Spleen (tissue), 11 donors: ENCODE measurements around the gene HSPE1. TPM values are rescaled to one million over a fixed set of nuclear protein-coding genes. Genes with fewer than 3 reads are reported as not detected.
"Not testable (repeated sequence)": the region's sequence is repeated elsewhere in the genome, so short reads cannot be mapped to it uniquely, and the experiment has no call there.

ENCODE experiments used
- DNase-seq: peaks from one replicate; pipeline ENCODE4 v3.0.0-alpha.2; 2020
- H3K27ac ChIP-seq, 8 donors: fragments of 200-600 bp; sonication (generic) in 7 of 8; 1 replicate in 4 of 8; 2 replicates in 4 of 8; pipeline versions ENCODE4 v1.5.0 to v1.8.0; 2016 to 2021; ENCODE audit warnings: inconsistent platforms in 4 of 8, mild to moderate bottlenecking in 4 of 8, moderate library complexity in 1 of 8
- H3K27me3 ChIP-seq, 7 donors: fragments of 200-600 bp; sonication (generic) in 6 of 7; replicated peaks in 1 of 7; 1 replicate in 4 of 7; 2 replicates in 3 of 7; pipeline versions ENCODE4 v1.5.0 to v1.8.0; 2016 to 2021; ENCODE audit warnings: inconsistent platforms in 3 of 7, mild to moderate bottlenecking in 1 of 7
- H3K36me3 ChIP-seq, 6 donors: fragments of 200-600 bp; sonication (generic) in 5 of 6; 1 replicate in 4 of 6; 2 replicates in 2 of 6; pipeline versions ENCODE4 v1.5.0 to v1.8.0; 2016 to 2021; ENCODE audit warnings: inconsistent platforms in 2 of 6
- H3K4me1 ChIP-seq, 6 donors: fragments of 200-600 bp; sonication (generic) in 5 of 6; 1 replicate in 3 of 6; 2 replicates in 3 of 6; pipeline versions ENCODE4 v1.5.0 to v1.8.0; 2016 to 2021; ENCODE audit warnings: inconsistent platforms in 3 of 6
- H3K4me3 ChIP-seq, 8 donors: fragments of 200-600 bp; sonication (generic) in 7 of 8; 1 replicate in 4 of 8; 2 replicates in 4 of 8; pipeline versions ENCODE4 v1.5.0 to v1.8.0; 2016 to 2021; ENCODE audit warnings: inconsistent platforms in 4 of 8, mild to moderate bottlenecking in 4 of 8, moderate library complexity in 2 of 8
- H3K9me3 ChIP-seq, 8 donors: fragments of 200-600 bp; sonication (generic) in 7 of 8; 1 replicate in 4 of 8; 2 replicates in 4 of 8; pipeline versions ENCODE4 v1.5.0 to v1.8.0; 2016 to 2021; ENCODE audit warnings: inconsistent platforms in 4 of 8
- POLR2A ChIP-seq, 3 donors: fragments of 450-650 bp; IDR thresholded peaks; one replicate each; pipeline ENCODE4 v1.5.1; 2017; ENCODE audit warnings: antibody characterized with exemption in 3 of 3, mild to moderate bottlenecking in 1 of 3
- POLR2AphosphoS5 ChIP-seq, 3 donors: sonication (generic); formaldehyde crosslinking; IDR thresholded peaks; one replicate each; pipeline ENCODE4 v1.5.1; 2017; ENCODE audit warnings: antibody characterized with exemption in 3 of 3
- WGBS, 5 donors: extraction: QIAGEN DNeasy Blood & Tissue Kit in 3 of 5; methylation state at CpG; one replicate each; pipeline versions ENCODE4 v1.1.5 to v1.1.7; 2013 to 2018; 5-methylcytosine and 5-hydroxymethylcytosine counted together
- intact Hi-C: fragments of 100-400 bp; cut with DNase I; formaldehyde crosslinking; loops from one replicate; pipeline ENCODE4 v1.15.0; 2023; ENCODE audit warnings: low total_unique reads
- polyA plus RNA-seq, 3 donors: library from polyadenylated mRNA; stranded (reverse); fragments of 200-250 nt; gene quantifications; one replicate each; pipeline ENCODE4 v1.2.1, GENCODE V29; 2013
- total RNA-seq, 7 donors: library from RNA; depleted of rRNA in 3 of 7; stranded (reverse); fragments of >200 nt in 3 of 7; fragmentation: NEBNext Ultra II Directional in 4 of 7; extraction: Animal tissue kit (Norgen Biotek cat#: 25700) in 4 of 7; gene quantifications; one replicate each; pipeline versions ENCODE4 v1.1.0 to v1.2.1, GENCODE V29; 2016 to 2021
- TF ChIP-seq, protein P1 (sequence below), 11 experiments: fragments of 200-600 bp in 7 of 11; fragments of 450-650 bp in 4 of 11; sonication (generic) in 4 of 11; IDR thresholded peaks in 8 of 11; conservative IDR thresholded peaks in 3 of 11; 1 replicate in 7 of 11; 2 replicates in 4 of 11; pipeline versions ENCODE4 v1.4.0 to v1.8.0; 2016 to 2021; ENCODE audit warnings: antibody characterized with exemption in 11 of 11, inconsistent platforms in 4 of 11, mild to moderate bottlenecking in 1 of 11
- donor health status: healthy with polysubstance abuse.
- donor health status: DM: no; HTN: no; CAD: no; lungs with moderate emphysema.
- donor health status: DM: no; HTN: no; CAD: no.
- donor health status: Bipolar disorder and iron deficiency.
- donor health status: healthy.
- donor health status: DM: no; HTN: no; CAD: no.
- donor health status: DM: yes; HTN: yes; CAD: no.

HSPE1 gene
- total and polyA plus RNA-seq, 10 donors: 38.1 to 138 (median 66.2) TPM

GRCh38 chr2:197539734-197540133 lies 39.6 kb downstream of the HSPE1 start:
- TF ChIP-seq POLR2AphosphoS5 (IDR thresholded peaks at IDR 0.05) (no peak), POLR2A (IDR thresholded peaks at IDR 0.05) (no peak)
- TF ChIP-seq, protein P1, sequence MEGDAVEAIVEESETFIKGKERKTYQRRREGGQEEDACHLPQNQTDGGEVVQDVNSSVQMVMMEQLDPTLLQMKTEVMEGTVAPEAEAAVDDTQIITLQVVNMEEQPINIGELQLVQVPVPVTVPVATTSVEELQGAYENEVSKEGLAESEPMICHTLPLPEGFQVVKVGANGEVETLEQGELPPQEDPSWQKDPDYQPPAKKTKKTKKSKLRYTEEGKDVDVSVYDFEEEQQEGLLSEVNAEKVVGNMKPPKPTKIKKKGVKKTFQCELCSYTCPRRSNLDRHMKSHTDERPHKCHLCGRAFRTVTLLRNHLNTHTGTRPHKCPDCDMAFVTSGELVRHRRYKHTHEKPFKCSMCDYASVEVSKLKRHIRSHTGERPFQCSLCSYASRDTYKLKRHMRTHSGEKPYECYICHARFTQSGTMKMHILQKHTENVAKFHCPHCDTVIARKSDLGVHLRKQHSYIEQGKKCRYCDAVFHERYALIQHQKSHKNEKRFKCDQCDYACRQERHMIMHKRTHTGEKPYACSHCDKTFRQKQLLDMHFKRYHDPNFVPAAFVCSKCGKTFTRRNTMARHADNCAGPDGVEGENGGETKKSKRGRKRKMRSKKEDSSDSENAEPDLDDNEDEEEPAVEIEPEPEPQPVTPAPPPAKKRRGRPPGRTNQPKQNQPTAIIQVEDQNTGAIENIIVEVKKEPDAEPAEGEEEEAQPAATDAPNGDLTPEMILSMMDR (IDR thresholded peaks at IDR 0.05 in 8 of 11, conservative IDR thresholded peaks at IDR 0.05 in 3 of 11): no peak
- Histone ChIP-seq H3K27ac (no peak overlapping the region), H3K4me1 (peaks cover 0 to 33% (median 5%) of the 10 kb centered on the region in 6 donors), H3K4me3 (no peak overlapping the region), H3K27me3 (no peaks in the 10 kb centered on the region), H3K36me3 (peaks cover 0 to 100% (median 57%) of the 10 kb centered on the region in 6 donors), H3K9me3 (no peaks in the 10 kb centered on the region)
- DNase-seq: no peak
- WGBS, 5 donors: 67 to 88% (median 79%) methylated on average over 1 of the region's 1 CpG
- intact Hi-C loops: no loop called here

DNA sequence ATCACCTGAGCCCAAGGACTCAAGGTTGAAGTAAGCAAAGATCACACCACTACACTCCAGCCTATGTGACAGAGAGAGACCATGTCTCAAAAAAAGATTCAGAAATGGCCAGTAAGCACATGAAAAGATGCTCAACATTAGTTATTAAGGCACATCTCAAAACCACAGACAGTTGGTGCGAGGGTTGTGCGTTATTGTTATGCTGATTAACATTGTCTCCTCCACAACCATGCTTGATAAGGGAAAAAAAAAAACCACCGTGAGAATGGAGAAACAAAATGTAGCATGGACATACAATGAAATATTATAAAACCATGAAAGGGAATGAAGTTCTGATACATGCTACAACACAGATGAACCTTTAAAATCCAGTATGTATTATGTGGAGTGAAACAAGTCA lies 43.0 kb downstream of the HSPE1 start:
- 92 to 99% (median 96%) methylated on average over 3 of the region's 3 CpGs for WGBS, 5 donors
- intact Hi-C loops: no loop called here
- no peak overlapping the region for H3K4me3 ChIP-seq
- H3K4me1 ChIP-seq: peaks cover 0 to 9% (median 2%) of the 10 kb centered on the region in 6 donors
- no peaks in the 10 kb centered on the region for H3K27me3 ChIP-seq
- H3K36me3 ChIP-seq: peaks cover 0 to 100% (median 58%) of the 10 kb centered on the region in 6 donors
- no peaks in the 10 kb centered on the region for H3K9me3 ChIP-seq
- TF ChIP-seq POLR2AphosphoS5 (IDR thresholded peaks at IDR 0.05): no peak
- TF ChIP-seq, protein P1 (IDR thresholded peaks at IDR 0.05 in 8 of 11, conservative IDR thresholded peaks at IDR 0.05 in 3 of 11): no peak
- no peak for TF ChIP-seq POLR2A (IDR thresholded peaks at IDR 0.05)
- no peak overlapping the region for H3K27ac ChIP-seq
- no peak for DNase-seq

- TF ChIP-seq POLR2A (IDR thresholded peaks at IDR 0.05) (no peak), POLR2AphosphoS5 (IDR thresholded peaks at IDR 0.05) (no peak)
- TF ChIP-seq, protein P1 (IDR thresholded peaks at IDR 0.05 in 8 of 11, conservative IDR thresholded peaks at IDR 0.05 in 3 of 11): no peak
- no peaks in the 10 kb centered on the region for H3K9me3 ChIP-seq
- no peaks in the 10 kb centered on the region for H3K27me3 ChIP-seq
- peaks cover 0 to 100% (median 75%) of the 10 kb centered on the region in 6 donors for H3K36me3 ChIP-seq
- no peaks in the 10 kb centered on the region for H3K4me1 ChIP-seq
- 90 to 95% (median 92%) methylated on average over 5 of the region's 5 CpGs for WGBS, 5 donors
- intact Hi-C loops: no loop called here
- no peak overlapping the region for H3K27ac ChIP-seq
- no peak for DNase-seq
- H3K4me3 ChIP-seq: no peak overlapping the region
Observed at GRCh38 chr2:197547163-197547900, 47.2 kb downstream of the HSPE1 start.

GRCh38 chr2:197548582-197548981 lies 48.4 kb downstream of the HSPE1 start:
- H3K27ac ChIP-seq: no peak overlapping the region
- H3K36me3 ChIP-seq: peaks cover 0 to 100% (median 74%) of the 10 kb centered on the region in 6 donors
- no peaks in the 10 kb centered on the region for H3K4me1 ChIP-seq
- no peaks in the 10 kb centered on the region for H3K27me3 ChIP-seq
- TF ChIP-seq POLR2AphosphoS5 (IDR thresholded peaks at IDR 0.05) (no peak), POLR2A (IDR thresholded peaks at IDR 0.05) (no peak)
- TF ChIP-seq, protein P1 (IDR thresholded peaks at IDR 0.05 in 8 of 11, conservative IDR thresholded peaks at IDR 0.05 in 3 of 11): no peak
- no peak for DNase-seq
- no peak overlapping the region for H3K4me3 ChIP-seq
- 86 to 97% (median 94%) methylated on average over 5 of the region's 5 CpGs for WGBS, 5 donors
- intact Hi-C loops: no loop called here
- no peaks in the 10 kb centered on the region for H3K9me3 ChIP-seq

GRCh38 chr2:197551260-197551659 lies 51.1 kb downstream of the HSPE1 start:
- WGBS, 5 donors: 87 to 95% (median 92%) methylated on average over 2 of the region's 2 CpGs
- intact Hi-C loops, H3K4me1 ChIP-seq, H3K9me3 ChIP-seq, H3K27ac ChIP-seq, H3K27me3 ChIP-seq, DNase-seq, H3K4me3 ChIP-seq: not testable (repeated sequence)
- peaks cover 0 to 93% (median 69%) of the 10 kb centered on the region in 6 donors for H3K36me3 ChIP-seq
